GM23338 (cell line): ENCODE data around the gene HOXA5. TPM values are rescaled to one million over a fixed set of nuclear protein-coding genes. Genes with fewer than 3 reads are reported as not detected.

ENCODE experiments used
- ATAC-seq: fragments of 200-7000 bp; cut with Tn5 transposase; 3 replicates; pipeline ENCODE4 v1.9.1; 2020
- DNase-seq: peaks from one replicate; pipeline ENCODE4 v3.0.0-alpha.2; 2015; ENCODE audit warnings: low spot score
- H2AFZ ChIP-seq: fragments of 200-600 bp; sonication (generic); 2 replicates; pipeline ENCODE4 v1.8.0; 2016; ENCODE audit warnings: antibody characterized with exemption, mild to moderate bottlenecking, moderate library complexity
- H3F3A ChIP-seq: fragments of 200-600 bp; sonication (generic); replicated peaks from 2 replicates; pipeline ENCODE4 v1.8.0; 2017; ENCODE audit warnings: antibody characterized with exemption, mixed run types, low read depth
- H3K27ac ChIP-seq: fragments of 200-600 bp; sonication (generic); 2 replicates; pipeline ENCODE4 v1.6.1; 2016; ENCODE audit warnings: low read depth
- H3K27me3 ChIP-seq: fragments of 200-600 bp; sonication (generic); 2 replicates; pipeline ENCODE4 v1.8.0; 2016; ENCODE audit warnings: mild to moderate bottlenecking, mixed run types, moderate library complexity; ENCODE audit not compliant: insufficient read depth
- H3K36me3 ChIP-seq: fragments of 200-600 bp; sonication (generic); 2 replicates; pipeline ENCODE4 v1.8.0; 2016; ENCODE audit warnings: mild to moderate bottlenecking; ENCODE audit not compliant: insufficient read depth
- H3K4me1 ChIP-seq: fragments of 200-600 bp; sonication (generic); 2 replicates; pipeline ENCODE4 v1.8.0; 2016; ENCODE audit warnings: mild to moderate bottlenecking, moderate library complexity; ENCODE audit not compliant: insufficient read depth
- H3K4me2 ChIP-seq: fragments of 200-600 bp; sonication (generic); 2 replicates; pipeline ENCODE4 v1.7.1; 2017; ENCODE audit warnings: mixed run types
- H3K4me3 ChIP-seq: fragments of 200-600 bp; sonication (generic); 2 replicates; pipeline ENCODE4 v1.6.1; 2016; ENCODE audit warnings: mixed run types
- H3K79me2 ChIP-seq: fragments of 200-600 bp; sonication (generic); replicated peaks from 2 replicates; pipeline ENCODE4 v1.8.0; 2017; ENCODE audit warnings: mild to moderate bottlenecking; ENCODE audit not compliant: insufficient read depth
- H3K9me2 ChIP-seq: fragments of 200-600 bp; sonication (generic); 2 replicates; pipeline ENCODE4 v1.8.0; 2017; ENCODE audit not compliant: insufficient read depth
- H4K20me1 ChIP-seq: fragments of 200-600 bp; sonication (generic); replicated peaks from 2 replicates; pipeline ENCODE4 v1.8.0; 2017; ENCODE audit warnings: mild to moderate bottlenecking; ENCODE audit not compliant: insufficient read depth
- H3K27ac Mint-ChIP-seq: 2 replicates; pipeline ENCODE4 v1.8.0; 2020; ENCODE audit warnings: inconsistent platforms, mild to moderate bottlenecking, moderate library complexity, mixed read lengths
- H3K27me3 Mint-ChIP-seq: 3 replicates; pipeline ENCODE4 v1.8.0; 2022; ENCODE audit warnings: low read depth, mild to moderate bottlenecking, moderate library complexity, mixed read lengths, inconsistent platforms; ENCODE audit not compliant: insufficient read depth, poor library complexity
- H3K36me3 Mint-ChIP-seq: 3 replicates; pipeline ENCODE4 v1.8.0; 2021; ENCODE audit warnings: low read depth, mild to moderate bottlenecking, inconsistent platforms, moderate library complexity, mixed read lengths
- H3K4me1 Mint-ChIP-seq: 3 replicates; pipeline ENCODE4 v1.8.0; 2020; ENCODE audit warnings: mild to moderate bottlenecking, inconsistent platforms, mixed read lengths
- H3K4me3 Mint-ChIP-seq: 3 replicates; pipeline ENCODE4 v1.8.0; 2021; ENCODE audit warnings: moderate library complexity, mild to moderate bottlenecking, inconsistent platforms, mixed read lengths
- H3K9me3 Mint-ChIP-seq: 3 replicates; pipeline ENCODE4 v1.8.0; 2020; ENCODE audit warnings: moderate library complexity, mild to moderate bottlenecking, inconsistent platforms, mixed read lengths
- EZH2 ChIP-seq: fragments of 200-600 bp; sonication (generic); IDR thresholded peaks from one replicate; pipeline ENCODE4 v1.8.0; 2017; ENCODE audit warnings: antibody characterized with exemption, mild to moderate bottlenecking, low read depth; ENCODE audit not compliant: unreplicated experiment
- EZH2phosphoT487 ChIP-seq: fragments of 200-600 bp; sonication (generic); IDR thresholded peaks from one replicate; pipeline ENCODE4 v1.8.1; 2018; ENCODE audit warnings: antibody characterized with exemption; ENCODE audit not compliant: unreplicated experiment
- ZNF462 ChIP-seq: fragments of 250-450 bp; sonication (Bioruptor Pico); IDR thresholded peaks from 2 replicates; pipeline ENCODE4 v1.5.0; 2020; ENCODE audit warnings: mild to moderate bottlenecking, moderate library complexity
- polyA plus RNA-seq: library from polyadenylated mRNA; unstranded; fragments of >200 nt; fragmentation: Nextera tagmentation; extraction: Ambion mirVana; gene quantifications from 2 replicates; pipeline ENCODE4 v1.2.1, GENCODE V29; 2016
- total RNA-seq: library from RNA; depleted of rRNA; stranded (reverse); fragments of >200 nt; shearing (Covaris generic); gene quantifications from 2 replicates; pipeline ENCODE4 v1.2.3, GENCODE V29; 2014
- TF ChIP-seq, protein P1 (sequence below): IDR thresholded peaks from one replicate; pipeline ENCODE4 v1.6.1; 2018; ENCODE audit warnings: antibody characterized with exemption; ENCODE audit not compliant: unreplicated experiment
- TF ChIP-seq, protein P2 (sequence below), 2 experiments: fragments of 200-600 bp in 1 of 2; sonication (generic) in 1 of 2; conservative IDR thresholded peaks; 2 replicates each; pipeline versions ENCODE4 v1.5.1 to v1.6.1; 2016 to 2017; ENCODE audit warnings: antibody characterized with exemption in 2 of 2, low read depth in 2 of 2, mild to moderate bottlenecking in 2 of 2, moderate library complexity in 1 of 2

The HOXA5 gene
- total and polyA plus RNA-seq, 2 experiments from 2014 or later: not detected

- TF ChIP-seq EZH2: no peak
Measured at GRCh38 chr7:27162561-27163287, 19.2 kb upstream of the HOXA5 start (continued).

GRCh38 chr7:27161721-27162560 lies 18.5 kb upstream of the HOXA5 start:
- H3K4me2 ChIP-seq: no peak overlapping the region
- Mint-ChIP-seq H3K4me1 (peaks cover 10% of the 10 kb centered on the region), H3K36me3 (no peaks in the 10 kb centered on the region; the same call in 2 of the 3 replicates), H3K27ac (no peak overlapping the region), H3K9me3 (peaks cover 9% of the 10 kb centered on the region; the same call in 2 of the 3 replicates), H3K27me3 (peaks cover 99% of the 10 kb centered on the region), H3K4me3 (no peak overlapping the region)
- H3K79me2 ChIP-seq: no peaks in the 10 kb centered on the region
- TF ChIP-seq EZH2 (peak; percentile 93), EZH2phosphoT487 (peak; percentile 73), ZNF462 (no peak)
- TF ChIP-seq, protein P1, sequence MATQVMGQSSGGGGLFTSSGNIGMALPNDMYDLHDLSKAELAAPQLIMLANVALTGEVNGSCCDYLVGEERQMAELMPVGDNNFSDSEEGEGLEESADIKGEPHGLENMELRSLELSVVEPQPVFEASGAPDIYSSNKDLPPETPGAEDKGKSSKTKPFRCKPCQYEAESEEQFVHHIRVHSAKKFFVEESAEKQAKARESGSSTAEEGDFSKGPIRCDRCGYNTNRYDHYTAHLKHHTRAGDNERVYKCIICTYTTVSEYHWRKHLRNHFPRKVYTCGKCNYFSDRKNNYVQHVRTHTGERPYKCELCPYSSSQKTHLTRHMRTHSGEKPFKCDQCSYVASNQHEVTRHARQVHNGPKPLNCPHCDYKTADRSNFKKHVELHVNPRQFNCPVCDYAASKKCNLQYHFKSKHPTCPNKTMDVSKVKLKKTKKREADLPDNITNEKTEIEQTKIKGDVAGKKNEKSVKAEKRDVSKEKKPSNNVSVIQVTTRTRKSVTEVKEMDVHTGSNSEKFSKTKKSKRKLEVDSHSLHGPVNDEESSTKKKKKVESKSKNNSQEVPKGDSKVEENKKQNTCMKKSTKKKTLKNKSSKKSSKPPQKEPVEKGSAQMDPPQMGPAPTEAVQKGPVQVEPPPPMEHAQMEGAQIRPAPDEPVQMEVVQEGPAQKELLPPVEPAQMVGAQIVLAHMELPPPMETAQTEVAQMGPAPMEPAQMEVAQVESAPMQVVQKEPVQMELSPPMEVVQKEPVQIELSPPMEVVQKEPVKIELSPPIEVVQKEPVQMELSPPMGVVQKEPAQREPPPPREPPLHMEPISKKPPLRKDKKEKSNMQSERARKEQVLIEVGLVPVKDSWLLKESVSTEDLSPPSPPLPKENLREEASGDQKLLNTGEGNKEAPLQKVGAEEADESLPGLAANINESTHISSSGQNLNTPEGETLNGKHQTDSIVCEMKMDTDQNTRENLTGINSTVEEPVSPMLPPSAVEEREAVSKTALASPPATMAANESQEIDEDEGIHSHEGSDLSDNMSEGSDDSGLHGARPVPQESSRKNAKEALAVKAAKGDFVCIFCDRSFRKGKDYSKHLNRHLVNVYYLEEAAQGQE: no peak
- TF ChIP-seq, protein P2, sequence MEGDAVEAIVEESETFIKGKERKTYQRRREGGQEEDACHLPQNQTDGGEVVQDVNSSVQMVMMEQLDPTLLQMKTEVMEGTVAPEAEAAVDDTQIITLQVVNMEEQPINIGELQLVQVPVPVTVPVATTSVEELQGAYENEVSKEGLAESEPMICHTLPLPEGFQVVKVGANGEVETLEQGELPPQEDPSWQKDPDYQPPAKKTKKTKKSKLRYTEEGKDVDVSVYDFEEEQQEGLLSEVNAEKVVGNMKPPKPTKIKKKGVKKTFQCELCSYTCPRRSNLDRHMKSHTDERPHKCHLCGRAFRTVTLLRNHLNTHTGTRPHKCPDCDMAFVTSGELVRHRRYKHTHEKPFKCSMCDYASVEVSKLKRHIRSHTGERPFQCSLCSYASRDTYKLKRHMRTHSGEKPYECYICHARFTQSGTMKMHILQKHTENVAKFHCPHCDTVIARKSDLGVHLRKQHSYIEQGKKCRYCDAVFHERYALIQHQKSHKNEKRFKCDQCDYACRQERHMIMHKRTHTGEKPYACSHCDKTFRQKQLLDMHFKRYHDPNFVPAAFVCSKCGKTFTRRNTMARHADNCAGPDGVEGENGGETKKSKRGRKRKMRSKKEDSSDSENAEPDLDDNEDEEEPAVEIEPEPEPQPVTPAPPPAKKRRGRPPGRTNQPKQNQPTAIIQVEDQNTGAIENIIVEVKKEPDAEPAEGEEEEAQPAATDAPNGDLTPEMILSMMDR (conservative IDR thresholded peaks at IDR 0.05; ENCODE audit: low read depth in 2 of 2): no peak
- peaks cover 24% of the 10 kb centered on the region for H3F3A ChIP-seq
- no peaks in the 10 kb centered on the region; the same call in 1 of the 2 replicates for H3K36me3 ChIP-seq
- peak; percentile 42 for DNase-seq
- no peaks in the 10 kb centered on the region for H3K9me2 ChIP-seq
- H3K4me1 ChIP-seq: no peaks in the 10 kb centered on the region; the same call in 1 of the 2 replicates
- no peak overlapping the region for H3K27ac ChIP-seq
- H3K27me3 ChIP-seq: peaks cover 100% of the 10 kb centered on the region
- no peak overlapping the region for H3K4me3 ChIP-seq
- H2AFZ ChIP-seq: no peak overlapping the region
- no peak for ATAC-seq
- H4K20me1 ChIP-seq: peaks cover 50% of the 10 kb centered on the region
